MM.1S (cell line): ENCODE results near the gene TMEM198.
A peak's percentile ranks its signal among the peaks of the same experiment; 100 is the strongest.

Experiments
- DNase-seq: peaks from one replicate; pipeline ENCODE4 v3.0.0-alpha.2; 2015
- H2AFZ ChIP-seq: fragments of 300-600 bp; sonication (generic); 2 replicates; pipeline ENCODE4 v1.6.0; 2016; ENCODE audit warnings: antibody characterized with exemption, low read length
- H3F3A ChIP-seq: fragments of 300-600 bp; sonication (generic); 2 replicates; pipeline ENCODE4 v1.6.1; 2016; ENCODE audit warnings: mild to moderate bottlenecking, antibody characterized with exemption, low read length, moderate library complexity, mixed read lengths; ENCODE audit not compliant: insufficient read depth
- H3K27ac ChIP-seq: fragments of 300-600 bp; sonication (generic); 2 replicates; pipeline ENCODE4 v1.5.1; 2016; ENCODE audit warnings: mild to moderate bottlenecking, low read length
- H3K27me3 ChIP-seq: fragments of 300-600 bp; sonication (generic); replicated peaks from 2 replicates; pipeline ENCODE4 v1.6.0; 2016; ENCODE audit warnings: low read length; ENCODE audit not compliant: insufficient read depth
- H3K36me3 ChIP-seq: fragments of 300-600 bp; sonication (generic); replicated peaks from 2 replicates; pipeline ENCODE4 v1.6.1; 2016; ENCODE audit warnings: mild to moderate bottlenecking, low read length, mixed read lengths; ENCODE audit not compliant: insufficient read depth
- H3K4me1 ChIP-seq: fragments of 300-600 bp; sonication (generic); 2 replicates; pipeline ENCODE4 v1.6.1; 2016; ENCODE audit warnings: low read length, mixed read lengths
- H3K4me2 ChIP-seq: fragments of 300-600 bp; sonication (generic); 2 replicates; pipeline ENCODE4 v1.6.0; 2016; ENCODE audit warnings: low read depth, low read length
- H3K4me3 ChIP-seq: fragments of 300-600 bp; sonication (generic); 2 replicates; pipeline ENCODE4 v1.5.1; 2016; ENCODE audit warnings: low read length, mixed read lengths
- H3K79me2 ChIP-seq: fragments of 300-600 bp; sonication (generic); 2 replicates; pipeline ENCODE4 v1.6.1; 2016; ENCODE audit warnings: mixed run types, low read length, mixed read lengths
- H3K9ac ChIP-seq: fragments of 300-600 bp; sonication (generic); 2 replicates; pipeline ENCODE4 v1.6.1; 2016; ENCODE audit warnings: low read length, mixed read lengths
- H3K9me2 ChIP-seq: fragments of 300-600 bp; sonication (generic); replicated peaks from 2 replicates; pipeline ENCODE4 v1.6.1; 2016; ENCODE audit warnings: mild to moderate bottlenecking, low read length, mixed read lengths; ENCODE audit not compliant: insufficient read depth
- H3K9me3 ChIP-seq: fragments of 300-600 bp; sonication (generic); replicated peaks from 2 replicates; pipeline ENCODE4 v1.6.1; 2016; ENCODE audit warnings: mild to moderate bottlenecking, low read length, mixed read lengths; ENCODE audit not compliant: insufficient read depth
- H4K20me1 ChIP-seq: fragments of 300-600 bp; sonication (generic); 2 replicates; pipeline ENCODE4 v1.6.1; 2016; ENCODE audit warnings: mild to moderate bottlenecking, low read length, moderate library complexity, mixed read lengths; ENCODE audit not compliant: insufficient read depth
- EZH2 ChIP-seq: fragments of 300-600 bp; sonication (generic); optimal IDR thresholded peaks from 2 replicates; pipeline ENCODE3; 2017; ENCODE audit warnings: low read depth, mild to moderate bottlenecking, antibody characterized with exemption, low read length, mixed read lengths
- EZH2phosphoT487 ChIP-seq: fragments of 300-600 bp; sonication (generic); IDR thresholded peaks from 2 replicates; pipeline ENCODE4 v1.6.1; 2018; ENCODE audit warnings: antibody characterized with exemption, low read length
- TF ChIP-seq, protein P1 (sequence below): fragments of 300-600 bp; sonication (generic); IDR thresholded peaks from 2 replicates; pipeline ENCODE4 v1.5.1; 2016; ENCODE audit warnings: antibody characterized with exemption, low read length, mixed read lengths

Gene TMEM198

DNA sequence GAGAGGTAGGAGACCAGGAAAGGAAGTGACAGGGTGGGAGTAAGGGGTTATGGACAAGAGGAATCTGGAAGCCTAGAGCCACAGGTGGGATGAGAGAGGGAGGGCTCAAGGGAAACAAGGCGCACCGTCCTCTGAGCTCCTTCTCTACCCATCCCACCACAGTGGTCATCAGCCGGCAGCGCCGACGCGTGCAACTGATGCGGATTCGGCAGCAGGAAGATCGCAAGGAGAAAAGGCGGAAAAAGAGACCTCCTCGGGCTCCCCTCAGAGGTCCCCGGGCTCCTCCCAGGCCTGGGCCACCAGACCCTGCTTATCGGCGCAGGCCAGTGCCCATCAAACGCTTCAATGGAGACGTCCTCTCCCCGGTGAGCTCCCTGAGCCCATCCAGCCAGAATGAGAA lies 5.2 kb downstream of the TMEM198 start:
- H3K27ac ChIP-seq: no peak overlapping the region
- no peaks in the 10 kb centered on the region for H4K20me1 ChIP-seq
- no peaks in the 10 kb centered on the region for H3K79me2 ChIP-seq
- H3K36me3 ChIP-seq: no peaks in the 10 kb centered on the region
- no peak for TF ChIP-seq EZH2phosphoT487
- TF ChIP-seq, protein P1, sequence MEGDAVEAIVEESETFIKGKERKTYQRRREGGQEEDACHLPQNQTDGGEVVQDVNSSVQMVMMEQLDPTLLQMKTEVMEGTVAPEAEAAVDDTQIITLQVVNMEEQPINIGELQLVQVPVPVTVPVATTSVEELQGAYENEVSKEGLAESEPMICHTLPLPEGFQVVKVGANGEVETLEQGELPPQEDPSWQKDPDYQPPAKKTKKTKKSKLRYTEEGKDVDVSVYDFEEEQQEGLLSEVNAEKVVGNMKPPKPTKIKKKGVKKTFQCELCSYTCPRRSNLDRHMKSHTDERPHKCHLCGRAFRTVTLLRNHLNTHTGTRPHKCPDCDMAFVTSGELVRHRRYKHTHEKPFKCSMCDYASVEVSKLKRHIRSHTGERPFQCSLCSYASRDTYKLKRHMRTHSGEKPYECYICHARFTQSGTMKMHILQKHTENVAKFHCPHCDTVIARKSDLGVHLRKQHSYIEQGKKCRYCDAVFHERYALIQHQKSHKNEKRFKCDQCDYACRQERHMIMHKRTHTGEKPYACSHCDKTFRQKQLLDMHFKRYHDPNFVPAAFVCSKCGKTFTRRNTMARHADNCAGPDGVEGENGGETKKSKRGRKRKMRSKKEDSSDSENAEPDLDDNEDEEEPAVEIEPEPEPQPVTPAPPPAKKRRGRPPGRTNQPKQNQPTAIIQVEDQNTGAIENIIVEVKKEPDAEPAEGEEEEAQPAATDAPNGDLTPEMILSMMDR: no peak
- TF ChIP-seq EZH2: no peak
- H3K9me3 ChIP-seq: no peaks in the 10 kb centered on the region
- no peak overlapping the region for H2AFZ ChIP-seq
- peaks cover 7% of the 10 kb centered on the region; the same call in 1 of the 2 replicates for H3K27me3 ChIP-seq
- H3K4me3 ChIP-seq: no peak overlapping the region
- no peak overlapping the region for H3K9ac ChIP-seq
- H3K4me2 ChIP-seq: no peak overlapping the region
- no peak for DNase-seq
- no peaks in the 10 kb centered on the region for H3K9me2 ChIP-seq
- H3F3A ChIP-seq: no peaks in the 10 kb centered on the region
- H3K4me1 ChIP-seq: 0 out of 2 replicates have a peak, but pooled peaks cover 4% of the 10 kb centered on the region

DNA sequence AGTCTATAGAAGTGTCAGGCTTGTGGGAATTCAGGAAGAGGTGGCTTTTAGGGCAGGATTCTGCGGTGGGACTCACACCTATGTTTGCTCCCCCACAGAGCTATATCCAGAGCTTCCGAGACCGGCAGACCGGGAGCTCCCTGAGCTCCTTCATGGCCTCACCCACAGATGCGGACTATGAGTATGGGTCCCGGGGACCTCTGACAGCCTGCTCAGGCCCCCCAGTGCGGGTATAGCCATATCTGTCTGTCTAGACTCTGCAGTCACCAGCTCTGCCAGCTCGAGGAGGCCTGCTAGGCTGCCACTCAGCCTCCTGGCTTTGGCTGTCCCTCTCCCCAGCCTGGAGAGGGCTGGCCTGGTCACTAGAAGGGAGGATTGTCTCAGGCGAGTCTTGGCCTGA lies 5.8 kb downstream of the TMEM198 start:
- TF ChIP-seq, protein P1: no peak
- TF ChIP-seq EZH2phosphoT487 (no peak), EZH2 (no peak)
- H3K36me3 ChIP-seq: no peaks in the 10 kb centered on the region
- H3K27me3 ChIP-seq: peaks cover 13% of the 10 kb centered on the region; the same call in 1 of the 2 replicates

DNA sequence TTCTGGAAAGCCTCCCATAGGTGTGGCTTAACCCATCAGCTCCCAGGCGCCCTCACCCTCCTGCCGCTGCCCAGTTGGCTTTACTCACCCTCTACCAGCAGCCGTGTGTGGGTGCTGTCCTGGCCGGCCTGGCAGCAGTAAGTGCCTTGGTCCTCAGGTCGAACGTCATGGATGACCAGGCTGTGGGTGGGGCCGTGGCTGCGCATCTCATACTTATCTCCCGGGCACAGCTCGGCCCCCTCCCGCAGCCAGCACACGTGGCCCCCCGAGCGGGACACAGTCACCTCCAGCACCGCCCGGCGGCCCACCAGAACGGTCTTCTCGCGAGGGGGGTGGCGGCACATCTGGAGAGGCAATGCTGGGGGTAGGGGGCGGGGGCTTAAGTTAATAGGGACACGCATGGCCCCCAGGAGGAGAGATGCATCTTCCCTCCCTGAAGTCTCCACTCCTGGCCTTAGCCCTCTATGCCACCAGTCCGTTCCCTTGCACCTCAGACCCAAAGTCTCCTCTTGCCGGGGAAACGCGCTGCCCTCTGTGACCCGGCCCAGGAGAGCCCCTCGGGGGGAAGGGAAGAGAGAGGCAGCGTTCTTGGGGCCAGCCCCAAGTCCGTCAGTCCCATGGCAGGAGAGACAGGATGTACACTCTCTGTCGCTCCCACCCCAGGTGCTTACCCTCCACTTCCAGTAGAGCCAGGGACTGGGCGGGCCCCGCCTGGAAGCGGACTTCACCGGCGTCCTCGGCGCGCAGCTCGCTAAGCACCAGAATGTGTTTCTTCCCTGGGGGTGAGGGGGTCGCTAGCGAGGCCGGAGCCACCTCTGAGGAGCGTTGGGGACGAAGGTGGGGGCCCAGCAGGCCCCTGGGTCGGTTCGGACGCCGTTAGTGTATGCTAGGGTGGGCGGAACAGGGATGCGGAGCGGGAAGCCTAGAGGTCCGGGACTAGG lies 7.9 kb downstream of the TMEM198 start:
- no peaks in the 10 kb centered on the region for H4K20me1 ChIP-seq

More for the DNA sequence above, 5.8 kb downstream of the TMEM198 start:
- Histone ChIP-seq H3K79me2 (no peaks in the 10 kb centered on the region), H3K4me1 (no peaks in the 10 kb centered on the region), H3K9me3 (no peaks in the 10 kb centered on the region), H4K20me1 (no peaks in the 10 kb centered on the region), H3K9me2 (no peaks in the 10 kb centered on the region), H3K4me3 (no peak overlapping the region), H2AFZ (no peak overlapping the region), H3F3A (no peaks in the 10 kb centered on the region), H3K4me2 (no peak overlapping the region), H3K27ac (no peak overlapping the region), H3K9ac (no peak overlapping the region)
- DNase-seq: no peak

More for the DNA sequence above, 7.9 kb downstream of the TMEM198 start:
- TF ChIP-seq EZH2phosphoT487 (no peak), EZH2 (no peak)
- TF ChIP-seq, protein P1: no peak
- Histone ChIP-seq H3K27me3 (peaks cover 33% of the 10 kb centered on the region), H2AFZ (peak overlapping the region; percentile 58), H3K9me3 (no peaks in the 10 kb centered on the region), H3K4me2 (peak overlapping the region; percentile 75), H3K9ac (no peak overlapping the region), H3K79me2 (no peaks in the 10 kb centered on the region), H3F3A (no peaks in the 10 kb centered on the region), H3K36me3 (no peaks in the 10 kb centered on the region), H3K9me2 (no peaks in the 10 kb centered on the region), H3K27ac (no peak overlapping the region), H3K4me1 (no peaks in the 10 kb centered on the region), H3K4me3 (peak overlapping the region; percentile 60)
- DNase-seq: no peak
